ENCODE data around the gene ST6GAL1. TPM values are rescaled to one million over a fixed set of nuclear protein-coding genes. Genes with fewer than 3 reads are reported as not detected.
"Not testable (repeated sequence)": the region's sequence is repeated elsewhere in the genome, so short reads cannot be mapped to it uniquely, and the experiment has no call there.

Gene ST6GAL1, protein sequence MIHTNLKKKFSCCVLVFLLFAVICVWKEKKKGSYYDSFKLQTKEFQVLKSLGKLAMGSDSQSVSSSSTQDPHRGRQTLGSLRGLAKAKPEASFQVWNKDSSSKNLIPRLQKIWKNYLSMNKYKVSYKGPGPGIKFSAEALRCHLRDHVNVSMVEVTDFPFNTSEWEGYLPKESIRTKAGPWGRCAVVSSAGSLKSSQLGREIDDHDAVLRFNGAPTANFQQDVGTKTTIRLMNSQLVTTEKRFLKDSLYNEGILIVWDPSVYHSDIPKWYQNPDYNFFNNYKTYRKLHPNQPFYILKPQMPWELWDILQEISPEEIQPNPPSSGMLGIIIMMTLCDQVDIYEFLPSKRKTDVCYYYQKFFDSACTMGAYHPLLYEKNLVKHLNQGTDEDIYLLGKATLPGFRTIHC
- 3.0 TPM for polyA plus RNA-seq (2013, experiment 1 of 2; ENCODE audit: insufficient read length)
- 3.2 TPM for polyA plus RNA-seq (2013, experiment 2 of 2; ENCODE audit: insufficient read length)

DNA sequence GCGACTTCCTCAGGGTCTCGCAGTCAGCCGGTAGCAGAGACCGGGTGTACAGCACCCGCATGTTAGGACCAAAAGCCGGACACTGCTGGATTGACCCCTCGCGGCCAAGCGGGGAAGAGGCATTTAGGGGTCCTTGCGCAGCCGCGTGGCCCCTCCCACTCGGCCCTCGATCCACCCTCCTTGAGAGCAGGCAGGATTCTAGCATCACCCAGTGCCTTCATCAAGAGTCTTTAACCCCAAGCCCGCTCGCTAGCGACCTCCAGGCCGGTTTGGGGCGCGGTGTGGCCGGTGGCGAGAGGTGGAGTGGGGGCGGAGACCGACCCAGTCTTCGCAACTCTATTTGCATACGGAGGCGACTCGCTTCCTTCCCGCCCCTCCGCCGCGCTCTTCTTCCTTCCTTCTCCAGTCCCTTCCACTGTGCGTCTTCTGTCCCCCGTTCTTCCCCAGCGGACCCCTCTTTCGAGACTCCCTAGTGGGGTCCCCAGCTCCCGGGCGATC is at the start of gene ST6GAL1:
TSS of gene ST6GAL1 (plus strand) at position 384 of the 498 bp plus-strand sequence. CDS start 112,178 bp downstream, outside the sequence.
- DNase-seq, result peak; percentile 66

DNA sequence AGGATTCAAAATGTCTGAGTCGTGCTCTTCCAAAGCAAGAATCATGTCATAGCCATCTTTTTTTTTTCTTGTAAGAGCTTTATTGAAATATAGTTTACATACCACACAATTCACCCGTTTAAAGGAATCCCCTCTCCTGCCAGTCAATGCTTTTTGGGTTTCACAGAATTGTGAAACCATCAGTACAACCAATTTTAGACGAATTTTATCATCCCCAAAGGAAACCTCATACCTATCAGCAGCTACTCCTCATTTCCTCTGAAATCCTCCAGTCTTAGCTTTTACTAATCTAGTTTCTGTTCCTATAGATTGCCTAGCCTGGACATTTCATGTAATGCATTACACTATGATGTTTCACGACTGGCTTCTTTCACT is 48.2 kb upstream of the ST6GAL1 start:
- DNase-seq, result peak; percentile 72

DNA sequence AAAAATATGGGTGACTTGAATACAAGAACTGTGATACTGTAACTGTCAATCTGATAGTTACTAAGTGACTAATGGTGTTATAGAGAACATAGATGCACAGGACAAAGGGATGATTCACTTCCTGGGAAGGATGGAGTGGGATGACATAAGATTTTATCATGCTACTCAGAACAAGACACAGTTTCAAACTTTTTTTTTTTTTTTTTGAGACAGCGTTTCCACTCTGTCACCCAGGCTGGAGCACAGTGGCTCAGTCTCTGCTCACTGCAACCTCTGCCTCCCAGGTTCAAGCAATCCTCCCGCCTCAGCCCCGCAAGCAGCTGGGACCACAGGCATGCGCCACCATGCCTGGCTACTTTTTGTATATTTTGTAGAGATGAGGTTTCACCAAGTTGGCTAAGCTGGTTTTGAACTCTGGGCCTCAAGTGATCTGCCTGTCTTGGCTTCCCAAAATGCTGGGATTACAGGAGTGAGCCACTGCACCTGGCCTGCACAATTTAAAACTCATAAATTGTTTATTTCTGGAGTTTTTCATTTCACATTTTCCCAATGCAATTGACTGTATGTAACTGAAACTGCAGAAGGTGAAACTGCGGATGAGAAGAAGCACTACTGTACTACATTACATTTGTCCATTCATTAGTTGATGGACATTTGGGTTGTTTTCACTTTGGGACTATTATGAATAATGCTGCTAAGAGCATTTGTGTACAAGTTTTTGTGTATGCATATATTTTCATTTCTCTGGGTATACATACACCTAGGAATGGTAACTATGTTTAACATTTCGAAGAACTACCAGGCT is 47.2 kb upstream of the ST6GAL1 start:
- peak; percentile 88 for DNase-seq

DNA sequence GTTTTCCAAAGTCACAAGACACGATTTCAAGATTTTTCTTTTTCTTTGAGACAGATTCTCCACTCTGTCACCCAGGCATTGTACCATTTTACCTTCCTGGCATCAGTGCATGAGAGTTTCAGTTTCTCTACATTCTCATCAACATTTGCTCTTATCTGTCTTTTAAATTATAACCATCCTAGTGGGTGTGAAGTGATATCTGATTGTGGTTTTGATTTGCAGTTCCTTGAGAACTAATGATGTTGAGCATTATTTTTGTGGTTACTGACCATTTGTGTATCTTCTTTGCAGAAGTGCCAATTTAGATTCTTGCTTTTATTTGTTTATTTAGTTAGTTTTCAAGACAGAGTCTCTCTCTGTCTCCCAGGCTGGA is 46.7 kb upstream of the ST6GAL1 start:
- no peak for DNase-seq

DNA sequence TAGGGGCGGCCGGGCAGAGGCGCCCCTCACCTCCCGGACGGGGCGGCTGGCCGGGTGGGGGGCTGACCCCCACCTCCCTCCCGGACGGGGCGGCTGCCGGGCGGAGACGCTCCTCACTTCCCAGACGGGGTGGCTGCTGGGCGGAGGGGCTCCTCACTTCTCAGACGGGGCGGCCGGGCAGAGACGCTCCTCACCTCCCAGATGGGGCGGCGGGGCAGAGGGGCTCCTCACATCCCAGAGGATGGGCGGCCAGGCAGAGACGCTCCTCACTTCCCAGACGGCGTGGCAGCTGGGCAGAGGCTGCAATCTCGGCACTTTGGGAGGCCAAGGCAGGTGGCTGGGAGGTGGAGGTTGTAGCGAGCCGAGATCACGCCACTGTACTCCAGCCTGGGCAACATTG is 45.5 kb upstream of the ST6GAL1 start:
- DNase-seq, result not testable (repeated sequence)

DNA sequence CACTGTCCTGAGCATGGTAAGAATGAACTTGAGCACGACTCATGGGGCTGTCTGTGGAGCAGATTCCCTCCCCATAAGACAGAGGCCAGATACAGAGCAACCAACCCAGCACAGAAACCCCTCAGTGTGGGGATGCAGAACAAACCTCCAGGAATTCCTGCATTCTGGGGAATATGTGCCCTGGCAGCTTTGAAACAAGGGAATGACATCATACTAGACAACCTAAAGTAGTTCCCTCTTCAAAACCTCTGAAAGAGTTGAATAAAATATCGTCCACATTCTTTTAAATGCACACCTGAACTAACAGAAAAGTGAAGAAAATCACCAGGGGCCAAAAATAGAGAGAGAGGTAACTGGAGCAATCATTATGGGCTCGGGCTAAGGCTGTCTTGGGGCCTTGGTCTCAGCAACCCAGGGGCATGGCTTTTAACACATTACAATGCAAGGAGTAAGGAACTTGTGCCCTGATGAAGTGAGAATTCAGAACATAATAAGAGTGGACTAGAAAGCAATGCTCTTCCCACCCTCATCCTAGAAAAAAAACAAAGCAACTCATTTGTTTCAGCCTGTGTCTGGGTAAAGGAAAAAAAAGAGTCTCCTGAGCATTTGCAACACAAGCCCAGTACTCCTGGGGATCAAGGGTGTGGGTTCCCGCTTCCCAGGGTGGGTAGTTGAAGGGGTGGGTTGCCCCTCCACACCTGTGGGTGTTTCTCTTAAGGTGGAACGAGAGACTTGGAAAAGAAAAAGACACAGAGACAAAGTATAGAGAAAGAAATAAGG is 43.9 kb upstream of the ST6GAL1 start:
- no peak for DNase-seq

DNA sequence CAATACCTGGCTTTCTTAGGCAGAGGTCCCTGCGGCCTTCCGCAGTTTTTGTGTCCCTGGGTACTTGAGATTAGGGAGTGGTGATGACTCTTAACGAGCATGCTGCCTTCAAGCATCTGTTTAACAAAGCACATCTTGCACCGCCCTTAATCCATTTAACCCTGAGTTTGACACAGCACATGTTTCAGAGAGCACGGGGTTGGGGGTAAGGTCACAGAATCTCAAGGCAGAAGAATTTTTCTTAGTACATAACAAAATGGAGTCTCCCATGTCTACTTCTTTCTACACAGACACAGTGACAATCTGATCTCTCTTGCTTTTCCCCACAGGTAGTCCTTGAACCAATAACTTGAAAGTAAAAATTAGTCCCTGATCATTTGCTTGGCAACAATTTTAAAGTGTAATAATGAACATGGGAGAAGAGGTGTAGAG is 42.8 kb upstream of the ST6GAL1 start:
- not testable (repeated sequence) for DNase-seq

DNA sequence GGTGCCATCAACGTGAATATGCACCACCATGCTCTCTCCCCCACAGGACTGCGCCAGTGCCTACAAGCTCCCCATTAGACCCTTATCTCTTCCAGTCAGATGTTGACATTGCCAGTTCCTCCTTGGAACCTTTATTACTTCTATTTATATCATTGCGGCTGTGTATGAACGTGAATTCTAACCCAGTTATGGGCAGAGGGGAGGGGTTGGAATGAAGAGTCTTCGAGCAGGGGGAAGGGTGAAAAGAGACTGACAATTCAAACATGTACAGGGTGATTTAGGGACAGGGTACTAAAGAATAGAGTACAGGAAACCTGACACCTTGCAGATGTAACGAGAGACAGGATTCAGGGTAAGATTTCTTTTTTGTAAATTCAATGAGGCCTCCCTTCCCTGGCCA is 41.8 kb upstream of the ST6GAL1 start:
- DNase-seq, result no peak

DNA sequence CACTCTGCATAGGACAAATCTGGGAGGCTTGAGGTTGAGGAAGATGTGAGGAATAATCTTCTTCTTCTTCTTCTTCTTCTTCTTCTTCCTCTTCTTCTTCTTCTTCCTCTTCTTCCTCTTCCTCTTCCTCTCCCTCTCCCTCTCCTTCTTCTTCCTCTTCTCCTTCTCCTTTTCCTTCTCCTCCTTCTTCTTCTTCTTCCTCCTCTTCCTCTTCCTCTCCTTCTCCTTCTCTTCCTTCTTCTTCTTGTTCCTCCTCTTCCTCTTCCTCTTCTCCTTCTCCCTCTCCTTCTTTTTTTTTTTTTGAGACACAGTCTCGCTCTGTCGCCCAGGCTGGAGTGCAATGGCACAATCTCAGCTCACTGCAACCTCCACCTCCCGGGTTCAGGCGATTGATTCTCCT is 40.6 kb upstream of the ST6GAL1 start:
- DNase-seq, result not testable (repeated sequence)

DNA sequence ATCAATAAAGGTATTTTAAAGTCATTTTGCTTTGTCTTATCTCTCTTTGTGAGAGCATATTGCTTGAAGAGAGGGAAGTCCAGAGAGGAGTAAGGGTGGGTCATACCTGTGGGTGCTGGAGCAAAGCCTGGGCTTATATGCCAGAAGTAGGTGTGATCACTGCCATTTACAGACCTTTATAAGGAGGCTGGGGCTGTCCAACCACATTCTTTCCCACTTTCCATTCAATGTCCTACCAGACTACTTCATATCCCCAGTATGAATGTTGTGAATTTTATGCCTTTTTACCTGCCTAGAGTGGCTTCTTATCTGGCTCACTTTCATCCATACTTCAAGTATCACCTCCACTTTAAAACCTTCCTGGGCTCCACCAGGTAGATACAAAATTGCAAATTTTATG is 39.4 kb upstream of the ST6GAL1 start:
- no peak for DNase-seq

DNA sequence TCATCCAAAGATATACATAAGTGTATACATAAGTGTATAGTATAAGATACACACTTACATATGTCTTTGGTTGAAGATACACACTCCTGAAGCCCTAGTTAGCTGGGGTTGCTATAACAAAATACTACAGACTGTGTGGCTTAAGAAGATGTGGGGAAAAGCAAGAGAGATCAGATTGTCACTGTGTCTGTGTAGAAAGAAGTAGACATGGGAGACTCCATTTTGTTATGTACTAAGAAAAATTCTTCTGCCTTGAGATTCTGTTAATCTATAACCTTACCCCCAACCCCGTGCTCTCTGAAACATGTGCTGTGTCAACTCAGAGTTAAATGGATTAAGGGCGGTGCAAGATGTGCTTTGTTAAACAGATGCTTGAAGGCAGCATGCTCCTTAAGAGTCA is 37.3 kb upstream of the ST6GAL1 start:
- not testable (repeated sequence) for DNase-seq

DNA sequence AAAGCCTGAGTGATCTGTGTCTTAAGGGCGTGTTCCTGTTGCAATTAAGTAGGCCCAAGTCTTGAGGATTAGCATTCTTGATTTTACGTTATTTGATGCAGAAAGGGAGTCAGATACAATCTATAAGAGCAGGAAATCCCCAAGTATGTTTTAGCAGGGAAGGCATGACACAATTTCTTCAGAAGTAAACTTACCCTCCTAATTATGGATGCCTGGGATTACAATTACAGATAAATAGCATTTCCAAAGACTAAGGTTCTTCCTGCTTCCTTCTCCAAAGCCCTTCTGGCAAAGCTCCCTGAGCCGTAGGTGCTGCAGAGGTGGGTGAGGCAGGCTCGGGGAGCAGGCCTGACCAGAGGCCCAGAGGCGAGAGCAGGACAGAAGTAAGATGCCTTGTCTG is 34.9 kb upstream of the ST6GAL1 start:
- DNase-seq, result no peak

DNA sequence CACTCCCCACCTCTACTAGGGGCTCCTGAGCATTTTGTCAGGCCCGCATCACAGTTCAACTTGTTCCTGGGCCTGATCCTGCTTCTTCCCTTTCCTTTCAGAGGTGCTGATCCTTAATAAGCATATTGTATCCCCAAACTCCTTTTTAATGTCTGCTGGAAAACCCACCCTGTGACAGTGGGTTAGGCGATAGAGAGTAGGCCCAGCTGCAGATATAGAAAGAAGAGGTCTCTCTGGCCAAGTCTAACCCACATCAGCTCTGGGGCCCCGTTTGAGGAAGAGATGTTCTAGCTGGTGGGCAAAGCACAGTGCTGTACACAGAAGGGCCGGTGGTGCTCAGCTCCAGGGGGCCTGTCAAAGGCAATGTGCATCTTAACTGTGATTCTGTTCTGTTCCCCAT is 34.3 kb upstream of the ST6GAL1 start:
- no peak for DNase-seq

DNA sequence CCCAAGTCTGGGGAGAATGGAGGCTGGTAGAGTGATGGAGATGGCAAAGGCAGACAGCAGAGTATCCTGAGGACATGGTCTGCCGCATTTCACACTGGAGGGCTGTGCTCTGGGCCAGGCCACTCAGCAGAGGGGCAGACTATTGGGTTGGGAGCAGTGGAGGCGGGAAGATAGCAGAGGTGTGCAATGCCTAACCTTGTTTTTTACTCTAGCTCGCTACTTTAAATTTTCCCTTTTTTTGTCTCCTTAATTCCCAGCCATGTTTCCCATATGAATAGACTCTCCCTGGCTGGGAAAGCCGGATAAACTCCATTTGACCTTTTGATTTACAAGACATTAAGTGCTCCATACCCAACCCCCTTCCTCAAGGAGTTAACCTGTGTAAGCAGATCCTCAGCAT is 33.5 kb upstream of the ST6GAL1 start:
- no peak for DNase-seq

DNA sequence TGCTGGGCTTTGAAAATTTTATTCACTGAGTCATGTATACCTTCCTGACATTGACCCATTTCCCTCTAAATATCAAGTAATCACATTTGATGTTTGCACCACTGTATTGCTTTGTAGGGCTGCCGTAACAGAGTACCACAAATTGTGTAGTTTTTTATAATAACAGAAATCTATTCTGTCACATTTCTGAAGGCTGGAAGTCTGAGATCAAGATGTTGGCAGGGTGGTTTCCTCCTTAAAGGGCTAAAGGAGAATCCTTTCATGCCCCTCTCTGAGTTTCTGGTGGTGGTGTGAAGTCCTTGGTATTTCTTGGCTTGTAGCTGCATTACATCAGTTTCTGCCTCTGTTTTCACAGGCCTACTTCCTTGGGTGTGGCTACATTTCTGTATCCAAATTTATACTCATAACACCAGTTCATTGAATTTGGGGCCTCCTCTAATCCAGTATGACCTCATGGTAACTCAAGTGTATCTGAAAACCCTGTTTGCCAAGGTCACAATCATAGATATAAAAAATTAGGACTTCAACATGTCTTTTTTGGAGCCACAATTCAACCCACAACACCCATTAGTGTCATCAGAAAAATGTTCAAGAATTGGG is 29.1 kb upstream of the ST6GAL1 start:
- peak; percentile 81 for DNase-seq

DNA sequence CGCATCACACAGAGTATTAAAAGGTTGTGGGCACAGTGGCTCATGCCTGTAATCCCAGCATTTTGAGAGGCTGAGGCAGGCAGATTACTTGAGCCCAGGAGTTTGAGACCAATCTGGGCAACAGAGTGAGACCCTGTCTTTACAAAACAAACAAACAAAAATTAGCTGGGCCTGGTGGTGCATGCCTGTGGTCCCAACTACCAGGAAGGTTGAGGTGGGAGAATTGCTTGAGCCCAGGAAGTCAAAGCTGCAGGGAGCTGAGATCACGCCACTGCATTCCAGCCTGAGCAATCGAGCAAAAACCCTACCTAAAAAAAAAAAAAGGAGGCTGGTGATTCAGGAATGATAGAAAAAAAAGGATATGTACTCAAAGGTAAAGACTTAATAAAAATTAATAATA is 28.2 kb upstream of the ST6GAL1 start:
- peak; percentile 62 for DNase-seq

DNA sequence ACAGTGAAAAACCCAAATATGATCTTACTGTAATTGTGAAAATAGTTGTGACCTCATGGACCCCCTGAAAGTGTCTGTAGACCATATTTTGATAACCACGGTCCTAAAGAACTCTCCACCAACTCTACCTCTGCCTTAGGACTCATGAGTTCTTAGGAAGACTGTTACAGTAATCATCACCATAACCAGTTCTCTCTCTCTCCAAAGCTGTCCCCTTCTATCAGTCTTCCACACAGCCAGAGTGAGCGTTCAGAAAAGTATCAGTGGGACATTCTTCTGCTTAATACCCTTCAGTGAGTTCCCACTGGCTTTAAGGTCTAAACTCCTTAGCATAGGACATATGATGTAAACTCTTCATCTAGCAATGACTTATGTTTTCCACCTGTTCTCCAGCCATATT is 27.6 kb upstream of the ST6GAL1 start:
- no peak for DNase-seq

DNA sequence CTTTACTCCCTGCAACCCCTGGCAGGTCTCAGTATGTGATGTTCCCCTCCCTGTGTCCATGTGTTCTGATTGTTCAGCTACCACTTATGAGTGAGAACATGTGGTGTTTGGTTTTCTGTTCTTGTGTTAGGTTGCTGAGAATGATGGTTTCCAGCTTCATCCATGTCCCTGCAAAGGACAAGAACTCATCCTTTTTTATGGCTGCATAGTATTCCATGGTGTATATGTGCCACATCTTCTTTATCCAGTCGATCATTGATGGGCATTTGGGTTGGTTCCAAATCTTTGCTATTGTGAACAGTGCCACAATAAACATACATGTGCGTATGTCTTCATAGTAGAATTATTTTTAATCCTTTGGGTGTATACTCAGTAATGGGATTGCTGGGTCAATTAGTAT is 26.6 kb upstream of the ST6GAL1 start:
- DNase-seq, result not testable (repeated sequence)

DNA sequence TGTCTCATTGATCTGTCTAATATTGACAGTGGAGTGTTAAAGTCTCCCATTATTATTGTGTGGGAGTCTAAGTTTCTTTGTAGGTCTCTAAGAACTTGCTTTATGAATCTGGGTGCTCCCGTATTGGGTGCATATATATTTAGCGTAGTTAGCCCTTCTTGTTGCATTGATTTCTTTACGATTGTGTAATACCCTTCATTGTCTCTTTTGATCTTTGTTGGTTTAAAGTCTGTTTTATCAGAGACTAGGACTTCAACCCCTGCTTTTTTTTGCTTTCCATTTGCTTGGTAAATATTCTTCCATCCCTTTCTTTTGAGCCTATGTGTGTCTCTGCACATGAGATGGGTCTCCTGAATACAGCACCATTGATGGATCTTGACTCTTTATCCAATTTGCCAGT is 23.3 kb upstream of the ST6GAL1 start:
- DNase-seq, result not testable (repeated sequence)

DNA sequence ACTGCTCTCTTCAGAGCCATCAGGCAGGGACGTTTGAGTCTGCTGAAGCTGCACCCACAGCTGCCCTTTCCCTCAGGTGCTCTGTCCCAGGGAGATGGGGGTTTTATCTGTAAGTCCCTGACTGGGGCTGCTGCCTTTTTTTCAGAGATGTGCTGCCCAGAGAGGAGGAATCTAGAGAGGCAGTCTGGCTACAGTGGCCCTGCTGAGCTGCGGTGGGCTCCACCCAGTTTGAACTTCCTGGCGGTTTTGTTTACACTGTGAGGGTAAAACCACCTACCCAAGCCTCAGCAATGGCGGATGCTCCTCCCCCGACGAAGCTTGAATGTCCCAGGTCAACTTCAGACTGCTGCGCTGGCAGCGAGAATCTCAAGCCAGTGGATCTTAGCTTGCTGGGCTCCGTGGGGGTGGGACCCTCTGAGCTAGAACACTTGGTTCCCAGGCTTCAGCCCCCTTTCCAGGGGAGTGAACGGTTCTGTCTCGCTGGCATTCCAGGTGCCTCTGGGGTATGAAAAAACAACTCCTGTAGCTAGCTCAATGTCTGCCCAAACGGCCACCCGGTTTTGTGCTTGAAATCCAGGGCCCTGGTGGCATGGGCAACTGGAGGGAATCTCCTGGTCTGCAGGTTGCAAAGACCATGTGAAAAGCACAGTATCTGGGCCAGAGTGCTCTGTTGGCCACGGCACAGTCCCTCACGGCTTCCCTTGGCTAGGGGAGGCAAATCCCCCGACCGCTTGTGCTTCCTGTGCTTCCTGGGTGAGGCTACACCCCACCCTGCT is 21.1 kb upstream of the ST6GAL1 start:
- DNase-seq, result peak; percentile 13

Data from fibroblast of skin of scalp (primary cell).